ENCODE data around the gene RAPGEFL1. TPM values are rescaled to one million over a fixed set of nuclear protein-coding genes. Genes with fewer than 3 reads are reported as not detected.

Gene RAPGEFL1
- total and polyA plus RNA-seq, 4 donors, result 4.6 to 9.4 (median 8.8) TPM

DNA sequence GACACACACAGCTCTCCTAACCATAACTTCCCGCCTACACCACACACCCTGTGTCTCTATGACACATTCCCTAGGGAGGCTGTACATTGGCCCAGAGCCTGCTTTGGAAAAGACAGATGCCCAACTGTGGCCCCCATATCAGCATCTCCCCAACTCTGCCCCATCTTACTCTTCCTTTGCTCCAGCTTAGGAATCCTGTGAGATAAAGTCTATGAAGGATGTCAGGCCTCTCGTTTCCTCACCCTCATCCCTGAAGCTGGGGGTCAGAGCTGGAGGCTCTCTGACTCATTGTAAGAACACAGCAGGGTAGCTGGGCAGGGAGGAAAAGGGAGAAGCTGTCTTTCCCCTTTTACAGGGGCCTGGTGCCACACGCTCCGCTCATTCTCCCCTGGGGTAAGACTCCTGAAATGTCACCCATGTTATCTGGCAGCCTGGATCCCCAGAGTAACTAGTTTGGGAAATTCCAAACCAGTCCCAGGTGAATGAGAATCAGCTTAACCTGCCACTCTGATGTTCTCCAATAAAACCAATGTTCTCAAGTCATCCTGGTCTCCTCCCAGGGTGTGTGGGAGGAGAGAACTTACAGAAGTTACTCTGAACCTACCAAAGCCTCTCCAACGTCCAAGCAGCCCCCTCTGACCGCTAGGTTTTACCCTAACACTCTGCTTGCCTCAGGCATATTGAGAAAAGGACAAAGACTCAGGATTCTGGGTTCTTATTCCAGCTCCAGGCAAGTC lies 2.8 kb downstream of the RAPGEFL1 start:
- Histone ChIP-seq H3K9ac (ENCODE audit: insufficient read depth in 1 of 2, low read length in 2 of 2) (no peak overlapping the region), H3K4me3 (no peak overlapping the region), H3K9me3 (ENCODE audit: control insufficient read depth in 4 of 4, insufficient read depth in 3 of 4, low read length in 3 of 4) (no peaks in the 10 kb centered on the region), H3K36me3 (ENCODE audit: control insufficient read depth in 4 of 4, insufficient read depth in 4 of 4, low read length in 4 of 4) (peaks cover 0 to 1% (median 0%) of the 10 kb centered on the region in 4 donors), H3K27ac (ENCODE audit: low read depth in 1 of 2, low read length in 1 of 2) (no peak overlapping the region), H3K4me1 (ENCODE audit: control insufficient read depth in 5 of 5, insufficient read depth in 5 of 5, low read length in 5 of 5) (peaks cover 0 to 6% (median 4%) of the 10 kb centered on the region in 5 donors), H3K27me3 (ENCODE audit: control insufficient read depth in 3 of 3, insufficient read depth in 3 of 3, low read length in 2 of 3) (no peaks in the 10 kb centered on the region)
- DNase-seq, result no peak
- ATAC-seq (ENCODE audit: insufficient read depth, low FRiP score), result no peak
- TF ChIP-seq, protein P1, sequence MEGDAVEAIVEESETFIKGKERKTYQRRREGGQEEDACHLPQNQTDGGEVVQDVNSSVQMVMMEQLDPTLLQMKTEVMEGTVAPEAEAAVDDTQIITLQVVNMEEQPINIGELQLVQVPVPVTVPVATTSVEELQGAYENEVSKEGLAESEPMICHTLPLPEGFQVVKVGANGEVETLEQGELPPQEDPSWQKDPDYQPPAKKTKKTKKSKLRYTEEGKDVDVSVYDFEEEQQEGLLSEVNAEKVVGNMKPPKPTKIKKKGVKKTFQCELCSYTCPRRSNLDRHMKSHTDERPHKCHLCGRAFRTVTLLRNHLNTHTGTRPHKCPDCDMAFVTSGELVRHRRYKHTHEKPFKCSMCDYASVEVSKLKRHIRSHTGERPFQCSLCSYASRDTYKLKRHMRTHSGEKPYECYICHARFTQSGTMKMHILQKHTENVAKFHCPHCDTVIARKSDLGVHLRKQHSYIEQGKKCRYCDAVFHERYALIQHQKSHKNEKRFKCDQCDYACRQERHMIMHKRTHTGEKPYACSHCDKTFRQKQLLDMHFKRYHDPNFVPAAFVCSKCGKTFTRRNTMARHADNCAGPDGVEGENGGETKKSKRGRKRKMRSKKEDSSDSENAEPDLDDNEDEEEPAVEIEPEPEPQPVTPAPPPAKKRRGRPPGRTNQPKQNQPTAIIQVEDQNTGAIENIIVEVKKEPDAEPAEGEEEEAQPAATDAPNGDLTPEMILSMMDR (IDR thresholded peaks at IDR 0.05; ENCODE audit: control extremely low read depth, extremely low read depth), result no peak
- 84 to 89% methylated on average over 6 of the region's 6 CpGs for WGBS, 2 donors

DNA sequence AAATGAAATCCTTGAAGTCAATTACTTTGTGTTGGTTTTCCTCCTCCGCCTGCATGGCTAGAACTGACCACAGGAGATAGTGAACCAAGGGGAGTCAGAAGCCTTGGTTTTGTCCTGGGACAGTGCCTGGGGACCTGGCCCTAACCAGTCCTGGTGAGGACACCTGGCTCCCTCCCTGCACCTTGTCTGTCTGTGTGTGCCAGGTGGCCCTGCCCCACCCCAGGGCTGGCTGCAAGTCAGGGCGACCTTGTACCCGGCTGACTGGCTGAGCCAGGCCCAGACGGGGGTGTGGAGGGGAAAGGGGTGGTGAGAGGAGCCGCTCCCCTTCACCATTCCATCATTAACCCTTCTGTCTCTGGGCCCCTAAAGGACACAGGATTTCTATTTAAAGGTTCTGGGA lies 3.4 kb downstream of the RAPGEFL1 start:
- Histone ChIP-seq H3K27ac (ENCODE audit: low read depth in 1 of 2, low read length in 1 of 2) (no peak overlapping the region), H3K9ac (ENCODE audit: insufficient read depth in 1 of 2, low read length in 2 of 2) (no peak overlapping the region), H3K27me3 (ENCODE audit: control insufficient read depth in 3 of 3, insufficient read depth in 3 of 3, low read length in 2 of 3) (no peaks in the 10 kb centered on the region), H3K4me1 (ENCODE audit: control insufficient read depth in 5 of 5, insufficient read depth in 5 of 5, low read length in 5 of 5) (peaks cover 0 to 6% (median 4%) of the 10 kb centered on the region in 5 donors), H3K4me3 (no peak overlapping the region), H3K36me3 (ENCODE audit: control insufficient read depth in 4 of 4, insufficient read depth in 4 of 4, low read length in 4 of 4) (peaks cover 0 to 1% (median 0%) of the 10 kb centered on the region in 4 donors), H3K9me3 (ENCODE audit: control insufficient read depth in 4 of 4, insufficient read depth in 3 of 4, low read length in 3 of 4) (no peaks in the 10 kb centered on the region)
- ATAC-seq (ENCODE audit: insufficient read depth, low FRiP score), result no peak
- 52 to 78% methylated on average over 5 of the region's 5 CpGs for WGBS, 2 donors
- DNase-seq, result no peak
- TF ChIP-seq, protein P1 (IDR thresholded peaks at IDR 0.05; ENCODE audit: control extremely low read depth, extremely low read depth), result no peak

DNA sequence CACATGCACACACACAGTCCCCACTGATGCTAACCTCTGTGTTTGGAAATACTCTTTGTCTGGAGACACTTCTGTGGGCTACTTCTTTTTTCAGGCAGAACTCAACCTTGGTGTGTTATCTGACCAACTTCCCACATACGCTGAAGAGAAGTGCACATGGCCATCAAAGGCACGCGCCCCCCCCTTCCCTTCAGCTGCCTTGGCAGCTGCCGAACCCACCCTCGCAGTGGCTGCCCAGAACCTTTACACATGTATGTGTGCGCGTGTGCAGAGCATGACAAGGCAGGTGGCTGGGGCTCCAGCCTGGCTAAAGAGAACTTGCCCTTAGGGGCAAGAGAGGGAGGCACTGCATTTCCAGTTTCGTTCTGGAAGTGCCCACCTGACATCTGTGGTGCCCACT lies 3.9 kb downstream of the RAPGEFL1 start:
- WGBS, 2 donors, result 80 to 81% methylated on average over 8 of the region's 8 CpGs
- Histone ChIP-seq H3K27me3 (ENCODE audit: control insufficient read depth in 3 of 3, insufficient read depth in 3 of 3, low read length in 2 of 3) (no peaks in the 10 kb centered on the region), H3K36me3 (ENCODE audit: control insufficient read depth in 4 of 4, insufficient read depth in 4 of 4, low read length in 4 of 4) (peaks cover 0 to 1% (median 0%) of the 10 kb centered on the region in 4 donors), H3K4me3 (no peak overlapping the region), H3K9me3 (ENCODE audit: control insufficient read depth in 4 of 4, insufficient read depth in 3 of 4, low read length in 3 of 4) (no peaks in the 10 kb centered on the region), H3K4me1 (ENCODE audit: control insufficient read depth in 5 of 5, insufficient read depth in 5 of 5, low read length in 5 of 5) (peaks cover 0 to 6% (median 4%) of the 10 kb centered on the region in 5 donors), H3K9ac (ENCODE audit: insufficient read depth in 1 of 2, low read length in 2 of 2) (no peak overlapping the region), H3K27ac (ENCODE audit: low read depth in 1 of 2, low read length in 1 of 2) (no peak overlapping the region)
- TF ChIP-seq, protein P1 (IDR thresholded peaks at IDR 0.05; ENCODE audit: control extremely low read depth, extremely low read depth), result no peak
- ATAC-seq (ENCODE audit: insufficient read depth, low FRiP score) (no peak), DNase-seq (no peak)

Measured in lung (tissue), 12 donors.